Measurements from ENCODE around the gene PTAFR. TPM values are rescaled to one million over a fixed set of nuclear protein-coding genes. Genes with fewer than 3 reads are reported as not detected.

PTAFR gene
- total and polyA plus RNA-seq, 2 of the 8 experiments (the other 6 are each of a cell fraction or from before 2014, with no cell fraction given) = 1.2 to 4.9 TPM

GRCh38 chr1:28099050-28099769, 77.3 kb downstream of the PTAFR start (continued):
- no peak for TF ChIP-seq CHD7 (IDR thresholded peaks at IDR 0.05; ENCODE audit: insufficient replicate concordance, low read length)
- TF ChIP-seq SRF (IDR thresholded peaks at IDR 0.05; ENCODE audit: low read depth, low read length) = no peak
- no peak for TF ChIP-seq RNF2 (IDR thresholded peaks at IDR 0.05; ENCODE audit: borderline replicate concordance, low read depth, low read length, missing control alignments, poor library complexity, severe bottlenecking)
- no peak for TF ChIP-seq MAFK (IDR thresholded peaks at IDR 0.05; ENCODE audit: low read depth, low read length)
- no peak for TF ChIP-seq BCL11A (IDR thresholded peaks at IDR 0.05; ENCODE audit: low read depth in 2 of 2, low read length in 2 of 2)
- no peak for TF ChIP-seq ZNF274 (IDR thresholded peaks at IDR 0.05; ENCODE audit: borderline replicate concordance, extremely low read depth, low read length)
- no peak for TF ChIP-seq ASH2L (IDR thresholded peaks at IDR 0.05; ENCODE audit: low read length)
- no peak for TF ChIP-seq TCF12 (IDR thresholded peaks at IDR 0.05; ENCODE audit: low read depth, low read length)
- no peak for TF ChIP-seq E2F6 (IDR thresholded peaks at IDR 0.05)
- no peak for TF ChIP-seq BACH1 (IDR thresholded peaks at IDR 0.05; ENCODE audit: low read length)
